ENCODE data around the gene CES2. TPM values are rescaled to one million over a fixed set of nuclear protein-coding genes. Genes with fewer than 3 reads are reported as not detected.
"Not testable (repeated sequence)": the region's sequence is repeated elsewhere in the genome, so short reads cannot be mapped to it uniquely, and the experiment has no call there.

CES2 gene
- total and polyA plus RNA-seq, 5 experiments from 2014 or later: 21.1 to 62.7 (median 31.2) TPM

DNA sequence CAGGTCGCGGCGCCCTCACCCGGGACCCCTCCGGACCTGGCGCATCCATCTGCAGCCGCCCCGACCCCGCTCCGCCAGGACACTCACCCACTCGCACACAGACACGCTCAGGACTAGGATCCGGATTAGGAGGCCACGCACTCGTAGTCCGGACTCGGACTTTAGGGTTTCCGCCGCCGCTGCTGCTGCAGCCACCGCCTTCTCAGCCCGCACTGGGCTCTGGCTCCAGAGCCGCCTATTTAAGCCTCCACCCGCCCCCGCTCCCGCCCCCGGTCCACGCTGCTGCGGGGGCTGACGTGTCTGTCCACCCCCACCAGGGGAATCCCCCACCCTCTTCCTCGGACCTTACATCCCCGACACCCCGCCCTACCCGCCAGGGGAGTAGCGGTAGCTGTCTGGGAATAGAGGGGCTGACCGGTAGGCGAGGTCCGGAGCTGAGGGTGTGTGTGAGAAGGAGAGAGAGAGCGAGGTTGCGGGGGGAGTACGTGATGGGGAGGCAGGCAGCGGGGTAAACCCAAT lies 9.9 kb upstream of the CES2 start, which contains the start of gene RRAD:
TSS of gene RRAD (minus strand) at position 214 of the 519 bp plus-strand sequence. CDS start 356 bp downstream, outside the sequence.
- POLR2A ChIA-PET: no interaction called here
- H3K27ac Mint-ChIP-seq: peak within 1 kb of the TSS in 3 of 10 donors; percentile 41 to 59 (median 47)
- H3K36me3 Mint-ChIP-seq: peaks cover 0 to 3% (median 0%) of the 10 kb centered on the region in 3 donors
- DNase-seq (peak in 1 of 10 donors; percentile 13), ATAC-seq (peak; percentile 15 to 17)
- H3K9me3 Mint-ChIP-seq: no peaks in the 10 kb centered on the region
- H3K27me3 Mint-ChIP-seq: peaks cover 11 to 43% (median 18%) of the 10 kb centered on the region in 5 donors
- H3K4me1 Mint-ChIP-seq: peaks cover 2 to 15% (median 6%) of the 10 kb centered on the region in 4 donors
- peak within 1 kb of the TSS; percentile 54 to 80 (median 71) for H3K4me3 Mint-ChIP-seq

DNA sequence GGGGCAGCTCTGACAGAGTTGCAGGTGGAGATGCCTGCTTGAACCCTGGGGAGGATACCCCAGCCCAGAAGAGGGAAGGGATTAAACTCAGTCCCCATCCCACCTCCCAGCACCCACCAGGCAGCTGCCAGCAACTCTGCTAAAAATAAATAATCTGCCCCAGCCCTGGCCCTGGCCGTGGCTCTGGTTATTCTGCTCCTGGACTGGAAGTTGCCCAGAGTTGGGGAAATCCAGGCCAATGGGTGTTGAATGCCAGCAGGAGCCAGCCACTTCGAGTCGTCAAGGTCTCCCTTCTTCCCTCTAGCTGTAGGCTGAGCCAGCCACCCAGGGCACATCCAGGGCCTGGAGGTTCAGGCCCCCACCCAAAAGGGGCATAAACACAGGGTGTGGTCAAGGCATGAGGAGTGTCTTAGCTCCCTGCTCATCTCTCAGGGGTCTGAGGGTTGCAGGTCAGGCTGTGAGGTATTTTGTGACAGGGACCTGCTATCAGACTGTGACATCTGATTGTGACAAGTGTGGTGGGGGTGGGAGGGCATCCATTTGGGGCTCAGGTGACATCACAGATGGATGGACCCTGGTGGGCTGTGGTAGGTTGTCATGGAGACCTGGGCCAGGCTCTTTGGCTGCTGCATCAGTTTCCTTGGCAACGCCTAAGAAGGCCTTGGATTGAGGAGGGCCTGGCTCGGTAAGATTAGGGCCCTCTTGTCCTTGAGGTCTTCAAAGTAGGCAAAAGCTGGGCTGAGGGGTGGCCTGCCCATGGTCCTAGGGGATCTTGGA lies 9.0 kb upstream of the CES2 start:
- Mint-ChIP-seq H3K36me3 (peaks cover 0 to 6% (median 0%) of the 10 kb centered on the region in 3 donors), H3K27ac (peak overlapping the region in 1 of 10 donors; percentile 24), H3K4me3 (peak overlapping the region in 7 of 10 donors; percentile 18 to 80 (median 68)), H3K27me3 (peaks cover 11 to 40% (median 18%) of the 10 kb centered on the region in 5 donors), H3K9me3 (no peaks in the 10 kb centered on the region), H3K4me1 (peaks cover 2 to 15% (median 6%) of the 10 kb centered on the region in 4 donors)
- ATAC-seq (no peak), DNase-seq (no peak)
- POLR2A ChIA-PET: no interaction called here

DNA sequence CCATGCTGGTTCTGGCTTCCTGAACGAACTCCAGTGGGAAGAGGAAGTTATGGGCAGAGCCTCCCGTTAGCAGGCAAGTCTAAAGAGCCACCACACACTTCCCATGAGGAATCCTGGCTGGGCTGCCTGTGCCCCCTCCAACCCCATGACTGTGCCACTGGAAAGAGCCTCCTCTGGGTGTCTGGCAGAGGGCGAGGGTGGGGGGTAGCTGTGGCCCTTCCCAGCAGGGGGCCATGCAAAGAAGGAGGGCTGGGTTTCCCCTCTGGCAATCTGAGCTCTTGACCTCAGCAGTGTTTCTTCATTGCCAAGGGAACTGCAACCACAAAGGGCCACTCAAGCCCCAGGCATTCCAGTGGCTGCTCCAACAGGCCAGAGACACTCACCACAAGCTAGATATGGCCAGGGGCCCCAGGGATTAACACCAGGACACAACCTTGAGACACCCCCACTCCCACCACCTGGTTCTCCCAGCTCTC lies 8.3 kb upstream of the CES2 start:
- POLR2A ChIA-PET: no interaction called here
- Mint-ChIP-seq H3K27me3 (peaks cover 9 to 38% (median 18%) of the 10 kb centered on the region in 5 donors), H3K4me3 (no peak overlapping the region), H3K27ac (no peak overlapping the region), H3K4me1 (peaks cover 4 to 19% (median 11%) of the 10 kb centered on the region in 4 donors), H3K36me3 (peaks cover 0 to 12% (median 3%) of the 10 kb centered on the region in 3 donors), H3K9me3 (no peaks in the 10 kb centered on the region)
- DNase-seq: no peak
- ATAC-seq: no peak

DNA sequence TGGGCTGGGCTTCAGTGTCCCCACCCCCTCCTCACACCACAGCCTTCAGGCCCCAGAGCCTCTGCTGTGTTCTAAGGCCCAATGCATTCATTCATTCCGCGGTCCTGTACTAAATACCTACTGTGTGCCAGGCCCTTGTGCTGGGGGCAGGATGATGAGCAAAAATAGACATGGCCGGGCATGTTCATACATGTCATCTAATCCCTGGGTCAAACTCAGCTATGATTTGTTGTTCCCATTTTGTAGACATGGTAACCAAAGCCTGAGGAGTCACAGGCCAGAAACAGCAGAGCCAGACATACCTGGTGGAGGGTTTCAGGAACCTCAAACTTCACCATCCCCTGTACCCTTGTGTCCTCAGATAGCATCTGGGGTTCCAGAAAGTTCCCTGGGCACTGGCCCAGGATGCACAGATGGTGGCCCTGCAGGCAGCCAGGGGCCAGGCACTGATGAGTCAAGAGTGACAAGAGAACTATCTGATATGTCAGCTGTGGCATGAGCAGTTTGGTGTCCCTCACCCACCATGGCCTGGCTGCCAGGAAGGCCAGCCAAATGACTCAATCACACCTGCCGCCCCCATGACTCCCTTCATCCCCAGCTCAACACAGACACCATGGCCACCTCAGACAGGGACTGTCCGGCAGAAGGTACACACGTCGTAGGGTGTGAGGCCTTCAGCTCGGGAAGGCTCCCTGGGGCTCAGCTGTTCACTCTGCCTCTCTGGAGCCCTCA lies 7.2 kb upstream of the CES2 start:
- H3K4me1 Mint-ChIP-seq: peaks cover 12 to 30% (median 21%) of the 10 kb centered on the region in 4 donors
- DNase-seq (no peak), ATAC-seq (no peak)
- H3K9me3 Mint-ChIP-seq: no peaks in the 10 kb centered on the region
- peaks cover 0 to 19% (median 3%) of the 10 kb centered on the region in 3 donors for H3K36me3 Mint-ChIP-seq
- peak overlapping the region in 1 of 10 donors; percentile 53 for H3K4me3 Mint-ChIP-seq
- H3K27me3 Mint-ChIP-seq: peaks cover 9 to 29% (median 17%) of the 10 kb centered on the region in 5 donors
- H3K27ac Mint-ChIP-seq: peak overlapping the region in 1 of 10 donors; percentile 80
- POLR2A ChIA-PET: no interaction called here

DNA sequence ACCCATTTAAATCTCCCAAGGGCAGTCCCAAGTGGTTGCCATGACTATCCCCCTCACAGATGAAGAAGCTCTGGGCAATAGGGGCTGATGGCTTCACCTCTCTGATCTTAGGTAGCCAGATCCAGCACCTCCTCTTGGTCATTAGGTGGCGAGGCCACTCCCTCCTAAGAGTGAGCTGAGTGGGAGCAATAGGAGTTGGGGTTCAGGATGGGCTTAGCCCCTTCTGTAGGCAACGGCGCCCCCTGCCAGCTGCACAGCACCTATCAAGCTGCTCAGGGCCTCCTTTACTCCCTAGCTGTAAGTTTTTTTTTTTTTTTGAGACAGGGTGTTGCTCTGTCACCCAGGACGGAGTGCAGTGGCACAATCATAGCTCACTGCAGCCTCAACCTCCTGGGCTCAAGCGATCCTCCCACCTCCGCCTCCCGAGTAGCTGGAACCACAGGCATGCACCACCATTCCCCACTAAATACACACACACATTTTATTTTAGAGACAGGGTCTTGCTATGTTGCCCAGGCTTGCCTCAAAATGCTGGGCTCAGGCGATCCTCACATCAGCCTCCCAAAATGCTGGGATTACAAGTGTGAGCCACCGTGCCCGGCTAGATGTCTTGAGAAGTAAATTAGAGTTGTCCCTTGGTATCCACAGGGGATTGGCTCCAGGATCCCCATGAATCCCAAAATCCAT lies 6.5 kb upstream of the CES2 start:
- Mint-ChIP-seq H3K36me3 (peaks cover 0 to 22% (median 3%) of the 10 kb centered on the region in 3 donors), H3K9me3 (no peaks in the 10 kb centered on the region), H3K4me1 (peaks cover 19 to 33% (median 29%) of the 10 kb centered on the region in 4 donors), H3K27me3 (peaks cover 3 to 21% (median 9%) of the 10 kb centered on the region in 5 donors), H3K27ac (peak overlapping the region in 1 of 10 donors; percentile 72), H3K4me3 (no peak overlapping the region)
- peak in 1 of 2 donors; percentile 29 for ATAC-seq
- POLR2A ChIA-PET: interaction anchor here (0.5 kb wide), 1 partner anchor 247 kb away, joined by 3 read pairs; no protein-coding TSS in a partner anchor
- DNase-seq: peak in 1 of 10 donors; percentile 17

DNA sequence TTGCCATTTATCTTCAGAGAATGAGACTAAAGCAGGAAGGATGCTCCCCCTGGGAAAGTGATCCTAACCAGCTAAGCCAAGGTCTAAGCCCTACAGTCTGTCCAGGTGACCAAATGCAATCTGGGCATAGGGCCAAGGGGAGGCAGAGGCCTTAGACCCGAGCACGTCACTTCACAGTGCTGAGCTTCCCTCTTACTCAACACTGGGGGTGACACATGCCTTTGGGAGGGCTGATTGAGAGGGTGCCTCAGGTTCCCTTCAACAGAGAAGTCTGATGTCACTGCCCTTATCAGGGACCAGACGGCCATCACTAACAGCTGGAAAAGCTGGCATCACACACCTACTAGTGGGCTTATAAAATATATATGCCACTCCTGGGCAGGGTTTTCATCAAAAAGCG lies 5.1 kb upstream of the CES2 start:
- peaks cover 25 to 43% (median 37%) of the 10 kb centered on the region in 4 donors for H3K4me1 Mint-ChIP-seq
- H3K36me3 Mint-ChIP-seq: peaks cover 0 to 24% (median 5%) of the 10 kb centered on the region in 3 donors
- peak overlapping the region in 1 of 10 donors; percentile 12 for H3K27ac Mint-ChIP-seq
- DNase-seq: no peak
- no peak for ATAC-seq
- POLR2A ChIA-PET: interaction anchor here (1.4 kb wide), 1 partner anchor 11 kb away, joined by 4 read pairs; no protein-coding TSS in a partner anchor
- peak overlapping the region in 2 of 10 donors; percentile 2 to 12 for H3K4me3 Mint-ChIP-seq
- H3K27me3 Mint-ChIP-seq: peaks cover 0 to 12% (median 5%) of the 10 kb centered on the region in 5 donors
- H3K9me3 Mint-ChIP-seq: no peaks in the 10 kb centered on the region

DNA sequence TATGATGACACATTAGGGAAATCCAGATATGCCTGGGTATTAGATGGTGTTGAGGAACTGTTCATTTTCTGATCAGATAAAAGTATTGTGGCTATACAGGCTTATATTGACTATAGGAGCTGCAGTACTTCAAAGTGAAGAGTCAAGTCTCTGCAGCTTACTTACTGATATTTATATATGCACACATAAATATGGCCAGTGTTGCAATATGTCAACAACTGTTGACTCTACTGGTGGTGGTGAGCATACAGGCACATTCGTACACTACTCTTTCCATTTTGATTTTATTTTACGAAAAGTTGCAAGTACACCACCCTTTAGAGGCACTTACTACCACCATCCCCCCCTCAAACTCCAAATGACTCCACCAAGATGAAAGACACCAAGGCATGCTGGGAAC lies 3.7 kb upstream of the CES2 start:
- Mint-ChIP-seq H3K27ac (peak overlapping the region; percentile 2 to 99 (median 75)), H3K36me3 (peaks cover 0 to 29% (median 5%) of the 10 kb centered on the region in 3 donors), H3K27me3 (no peaks in the 10 kb centered on the region), H3K9me3 (no peaks in the 10 kb centered on the region), H3K4me3 (peak overlapping the region in 8 of 10 donors; percentile 11 to 99 (median 82)), H3K4me1 (peaks cover 32 to 50% (median 45%) of the 10 kb centered on the region in 4 donors)
- POLR2A ChIA-PET: no interaction called here
- ATAC-seq (no peak), DNase-seq (no peak)

DNA sequence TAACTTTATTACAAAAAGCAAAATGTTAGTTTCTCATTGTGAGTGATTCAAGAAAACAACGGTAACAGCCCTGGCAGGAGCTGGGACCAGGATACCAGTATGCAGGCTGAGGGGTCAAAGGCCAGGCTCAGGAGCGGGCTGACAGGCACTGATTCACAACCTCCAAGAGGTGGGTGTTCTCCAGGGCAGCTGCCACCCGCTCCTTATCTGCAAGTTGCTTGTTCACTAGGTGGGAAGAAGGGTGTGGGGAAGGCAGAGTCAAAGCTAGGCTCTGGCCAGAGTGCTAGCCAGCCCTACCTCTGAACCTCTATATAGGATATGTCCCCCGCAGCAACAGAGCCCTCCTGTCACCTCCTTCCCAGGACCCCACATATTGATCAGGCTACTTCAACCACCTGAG lies 3.2 kb upstream of the CES2 start:
- no peaks in the 10 kb centered on the region for H3K9me3 Mint-ChIP-seq
- no peaks in the 10 kb centered on the region for H3K27me3 Mint-ChIP-seq
- POLR2A ChIA-PET: no interaction called here
- H3K36me3 Mint-ChIP-seq: peaks cover 0 to 30% (median 5%) of the 10 kb centered on the region in 3 donors
- H3K4me1 Mint-ChIP-seq: peaks cover 33 to 54% (median 48%) of the 10 kb centered on the region in 4 donors
- ATAC-seq: no peak
- DNase-seq: no peak
- peak overlapping the region; percentile 96 to 100 (median 98) for H3K4me3 Mint-ChIP-seq
- peak overlapping the region; percentile 2 to 99 (median 99) for H3K27ac Mint-ChIP-seq

DNA sequence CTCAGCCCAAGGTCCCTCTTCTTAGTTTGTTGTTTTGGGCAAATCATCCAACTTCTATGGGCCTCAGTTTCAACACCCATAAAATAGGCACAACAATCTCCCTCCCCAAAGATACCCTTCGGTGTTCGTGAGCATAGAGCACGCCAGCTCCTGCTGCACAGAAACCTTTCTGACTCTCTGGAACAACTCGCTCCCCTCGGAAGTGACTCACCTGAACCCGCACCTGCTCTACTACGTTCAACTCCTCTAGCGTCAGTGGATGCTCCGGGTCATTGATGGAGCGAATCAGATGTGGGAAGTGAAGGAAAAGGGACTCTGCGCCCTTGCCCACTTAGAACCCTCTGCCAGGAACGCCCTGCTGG lies 1.6 kb upstream of the CES2 start:
- Mint-ChIP-seq H3K36me3 (peaks cover 0 to 41% (median 5%) of the 10 kb centered on the region in 3 donors), H3K27me3 (no peaks in the 10 kb centered on the region), H3K27ac (peak overlapping the region; percentile 95 to 99 (median 99)), H3K9me3 (no peaks in the 10 kb centered on the region), H3K4me1 (peaks cover 41 to 66% (median 57%) of the 10 kb centered on the region in 4 donors), H3K4me3 (peak overlapping the region; percentile 96 to 100 (median 98))
- POLR2A ChIA-PET: interaction anchor here (0.9 to 2.7 kb wide), 7 partner anchors 10 to 314 kb away, joined by 3 to 9 read pairs (median 3); partner anchors contain the start of genes FHOD1, NAE1 and PDP2
- ATAC-seq (peak in 1 of 2 donors; percentile 43), DNase-seq (peak in 1 of 10 donors; percentile 26)

DNA sequence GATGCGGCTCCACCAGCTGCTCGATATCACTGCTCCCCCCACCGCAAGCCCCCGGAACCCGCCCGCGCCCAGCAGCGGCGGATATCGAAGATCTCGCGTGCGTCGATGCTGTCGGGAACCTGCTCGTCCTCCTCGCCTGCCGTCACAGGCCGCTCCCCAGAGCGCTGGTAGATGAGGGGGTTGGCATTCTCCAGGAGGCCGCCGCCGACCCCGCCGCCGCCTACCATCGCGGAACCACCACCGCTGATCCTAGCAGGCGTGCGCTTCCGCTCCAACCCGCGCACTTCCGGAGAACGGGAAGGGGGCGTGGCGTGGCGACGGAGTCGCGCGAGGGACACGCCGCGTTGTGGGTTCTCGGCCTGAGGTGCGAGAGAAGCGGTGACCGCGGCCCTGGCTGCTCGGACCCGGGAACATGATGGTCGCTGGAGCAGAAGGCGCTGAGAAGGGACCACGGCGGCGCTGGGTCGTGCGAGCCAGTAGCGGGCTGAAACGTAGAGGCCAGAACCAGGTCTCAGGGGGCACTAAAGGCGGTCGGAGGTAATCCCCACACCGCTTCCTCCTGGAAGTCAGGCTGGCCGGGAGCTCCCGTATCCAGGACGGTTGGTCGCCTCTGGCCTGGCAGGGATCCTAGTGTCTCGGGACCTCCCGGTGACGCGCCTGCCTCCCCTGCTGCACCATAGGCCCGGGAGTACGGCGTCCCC lies 1.0 kb upstream of the CES2 start, which contains the start of gene CIAO2B:
TSS of gene CIAO2B (minus strand) at position 265 of the 701 bp plus-strand sequence. CDS start at position 227, 38 bp downstream.
- H3K4me1 Mint-ChIP-seq: peaks cover 41 to 68% (median 57%) of the 10 kb centered on the region in 4 donors
- H3K9me3 Mint-ChIP-seq: no peaks in the 10 kb centered on the region
- peak; percentile 90 to 95 for ATAC-seq
- no peaks in the 10 kb centered on the region for H3K27me3 Mint-ChIP-seq
- H3K27ac Mint-ChIP-seq: peak within 1 kb of the TSS; percentile 95 to 99 (median 99)
- H3K36me3 Mint-ChIP-seq: peaks cover 0 to 46% (median 5%) of the 10 kb centered on the region in 3 donors
- peak; percentile 84 to 94 (median 90) for DNase-seq
- H3K4me3 Mint-ChIP-seq: peak within 1 kb of the TSS; percentile 96 to 100 (median 98)
- POLR2A ChIA-PET: interaction anchor here (0.9 to 2.7 kb wide), 5 partner anchors 9 to 313 kb away, joined by 3 to 9 read pairs (median 3); partner anchors contain the start of genes FHOD1 and NAE1

DNA sequence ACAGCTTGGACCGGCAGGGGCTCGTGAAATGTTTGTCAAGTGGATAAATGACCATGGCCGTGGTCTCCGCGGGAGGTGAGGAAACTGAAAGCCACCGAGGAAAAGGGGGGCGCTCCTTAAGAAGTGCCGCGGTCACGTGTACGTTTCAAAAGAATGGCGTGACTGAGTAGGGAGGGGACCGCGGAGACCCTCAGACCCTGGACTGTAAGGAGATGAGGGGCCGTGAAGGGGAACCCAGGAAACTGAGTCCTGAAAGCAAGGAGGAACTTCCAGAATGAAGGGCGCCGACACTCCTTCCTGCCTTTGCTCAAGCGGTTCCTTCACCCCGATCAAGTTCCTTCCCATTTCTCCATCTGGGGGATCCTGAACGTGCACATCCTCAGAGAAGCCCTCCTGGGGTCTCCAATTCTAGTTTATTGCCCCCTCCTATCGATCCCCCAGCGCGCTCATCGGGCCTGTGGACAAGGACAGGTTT lies 440 bp upstream of the CES2 start:
- ATAC-seq, DNase-seq, H3K27me3 Mint-ChIP-seq, H3K9me3 Mint-ChIP-seq: not testable (repeated sequence)
- peaks cover 41 to 68% (median 57%) of the 10 kb centered on the region in 4 donors for H3K4me1 Mint-ChIP-seq
- peak overlapping the region; percentile 95 to 99 (median 99) for H3K27ac Mint-ChIP-seq
- POLR2A ChIA-PET: interaction anchor here (2.3 to 2.7 kb wide), 2 partner anchors 9 to 105 kb away, joined by 6 to 9 read pairs; partner anchors contain the start of gene NAE1
- peak overlapping the region; percentile 96 to 100 (median 98) for H3K4me3 Mint-ChIP-seq
- H3K36me3 Mint-ChIP-seq: peaks cover 0 to 52% (median 5%) of the 10 kb centered on the region in 3 donors
